HG03135 (cell line): Measurements from ENCODE around the gene AVPI1.
"Not testable (repeated sequence)": the region's sequence is repeated elsewhere in the genome, so short reads cannot be mapped to it uniquely, and the experiment has no call there.

ENCODE experiments used
- ATAC-seq: cut with Tn5 transposase; IDR thresholded peaks from one replicate; pipeline ENCODE4 v1.9.1; 2021; ENCODE audit warnings: mild to moderate bottlenecking, moderate library complexity; ENCODE audit not compliant: unreplicated experiment

Gene AVPI1

DNA sequence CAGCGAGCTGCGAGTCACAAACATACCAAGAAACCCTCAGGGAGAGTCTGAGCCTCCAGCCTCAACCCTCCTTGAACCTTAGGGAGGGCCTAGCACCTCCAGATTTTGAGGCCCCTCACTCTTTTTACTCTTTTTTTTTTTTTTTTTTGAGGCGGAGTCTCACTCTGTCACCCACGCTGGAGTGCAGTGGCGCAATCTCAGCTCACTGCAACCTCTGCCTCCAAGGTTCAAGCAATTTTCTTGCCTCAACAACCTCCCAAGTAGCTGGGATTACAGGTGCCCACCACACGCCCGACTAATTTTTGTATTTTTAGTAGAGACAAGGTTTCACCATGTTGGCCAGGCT, 2.7 kb downstream of the AVPI1 start:
- not testable (repeated sequence) for ATAC-seq

DNA sequence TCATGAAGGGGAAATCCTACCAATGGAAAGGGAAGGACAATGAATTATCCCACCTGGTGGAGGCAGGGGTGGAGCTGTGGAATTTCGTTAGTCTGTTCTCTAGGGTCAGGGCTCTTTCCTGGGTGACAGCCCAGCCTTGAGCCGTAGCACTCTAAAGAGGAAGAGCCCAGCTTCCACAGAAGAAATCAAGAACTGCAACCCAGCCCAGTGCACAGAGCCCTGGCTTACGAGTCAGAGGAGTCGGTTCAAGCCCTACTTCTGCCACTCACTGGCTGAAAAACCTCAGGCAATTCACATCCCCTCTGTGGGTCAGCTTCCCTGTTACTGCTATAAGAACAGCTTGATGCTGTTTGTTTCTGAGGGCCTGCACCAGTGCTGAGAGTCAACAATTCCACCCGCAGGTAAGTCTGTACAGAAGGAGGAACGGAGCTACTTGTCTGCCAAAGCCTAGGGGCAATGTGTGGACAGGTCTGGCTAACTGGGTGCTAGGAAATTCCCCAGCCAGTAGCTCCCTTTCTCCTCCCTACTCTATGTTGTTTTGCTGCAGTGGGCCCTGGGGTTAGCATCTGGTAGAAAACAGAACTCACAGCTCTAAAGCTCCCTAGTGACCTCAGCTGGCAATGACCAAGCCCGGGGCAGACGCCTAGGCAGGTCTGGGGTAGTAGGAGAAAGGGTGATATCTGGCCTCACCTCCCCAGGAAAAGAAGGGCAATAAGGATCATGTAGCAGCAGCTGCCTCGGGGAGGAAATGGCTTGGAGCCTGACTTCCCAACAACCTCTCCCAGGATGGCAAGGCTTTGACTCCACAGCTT, 3.3 kb downstream of the AVPI1 start:
- no peak for ATAC-seq

DNA sequence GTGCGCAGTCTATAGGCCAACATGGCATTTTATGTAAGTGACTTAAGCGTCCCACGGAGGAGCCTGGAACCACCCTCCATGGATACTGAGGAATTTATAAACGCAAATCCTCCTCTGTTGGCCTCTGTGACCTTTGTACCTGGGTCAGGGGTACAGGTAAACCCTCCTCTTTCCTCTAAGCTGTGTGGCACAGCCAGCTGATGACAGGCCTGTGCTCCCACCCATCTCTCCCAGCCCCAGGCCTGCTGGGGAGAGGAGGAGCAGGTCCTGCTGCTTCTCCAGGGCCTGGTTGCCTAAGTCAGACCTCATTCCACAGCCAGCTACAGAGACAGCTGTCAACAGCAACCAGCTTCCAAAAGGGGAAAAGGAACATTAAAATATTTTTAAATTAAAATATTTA, 5.0 kb downstream of the AVPI1 start:
- no peak for ATAC-seq

DNA sequence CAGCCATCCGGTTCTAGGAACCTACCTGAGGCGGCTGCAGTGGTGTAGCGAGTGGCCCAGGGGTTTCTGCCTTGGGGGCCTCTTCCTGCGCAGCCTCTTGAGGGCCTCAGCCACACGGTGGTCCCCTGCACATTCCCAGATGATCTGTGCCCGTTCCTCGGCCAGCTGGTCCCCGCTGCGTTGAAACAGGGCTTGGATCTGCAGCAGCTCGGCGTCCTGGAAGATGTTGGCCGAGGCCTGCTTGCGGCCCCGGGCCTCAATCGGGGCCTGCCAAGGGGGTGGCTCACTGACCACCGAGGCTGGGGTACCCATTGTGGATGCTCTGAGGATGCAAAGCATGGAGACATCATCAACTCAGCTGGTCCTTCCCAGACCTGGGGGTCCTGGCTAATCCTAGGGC, 7.4 kb downstream of the AVPI1 start:
- ATAC-seq: no peak

DNA sequence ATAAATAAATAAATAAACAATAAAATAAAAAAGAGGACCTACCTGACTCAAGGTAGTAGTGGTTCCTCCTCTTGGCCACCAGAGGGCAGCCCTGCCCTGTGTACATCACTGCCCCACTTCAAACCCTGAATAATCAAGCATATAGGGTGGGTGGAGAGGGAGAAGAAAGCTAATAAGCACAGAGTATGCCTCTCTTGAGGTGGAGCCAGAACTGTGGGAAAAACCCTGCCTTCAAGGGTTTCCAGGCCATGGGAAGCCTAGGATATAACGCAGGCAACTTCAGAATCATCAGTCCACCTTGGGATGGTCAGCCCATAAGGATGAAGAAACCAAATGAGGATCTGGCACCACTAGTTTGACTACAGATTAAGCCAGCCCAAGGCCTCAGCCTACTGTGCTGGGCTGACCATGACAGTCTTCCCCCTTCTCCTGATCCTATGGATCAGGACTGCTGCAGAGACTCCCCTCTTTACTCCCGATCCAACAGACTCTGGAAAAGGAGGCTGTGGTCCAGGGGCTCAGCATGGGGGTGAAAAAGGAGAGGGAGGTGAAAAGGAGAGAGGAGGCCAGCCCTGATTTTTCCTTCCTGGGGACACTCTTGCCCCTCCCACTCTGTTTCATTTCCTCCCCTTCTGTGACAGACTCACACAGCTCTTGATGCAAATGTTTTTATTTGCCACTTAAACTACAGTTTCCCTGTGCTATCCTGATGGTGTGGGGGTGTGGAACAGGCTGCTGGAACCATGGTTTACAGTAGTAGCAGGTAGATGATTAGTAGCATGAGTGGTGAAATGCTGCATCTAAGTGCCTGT, 10.1 kb downstream of the AVPI1 start:
- ATAC-seq: peak; percentile 57

DNA sequence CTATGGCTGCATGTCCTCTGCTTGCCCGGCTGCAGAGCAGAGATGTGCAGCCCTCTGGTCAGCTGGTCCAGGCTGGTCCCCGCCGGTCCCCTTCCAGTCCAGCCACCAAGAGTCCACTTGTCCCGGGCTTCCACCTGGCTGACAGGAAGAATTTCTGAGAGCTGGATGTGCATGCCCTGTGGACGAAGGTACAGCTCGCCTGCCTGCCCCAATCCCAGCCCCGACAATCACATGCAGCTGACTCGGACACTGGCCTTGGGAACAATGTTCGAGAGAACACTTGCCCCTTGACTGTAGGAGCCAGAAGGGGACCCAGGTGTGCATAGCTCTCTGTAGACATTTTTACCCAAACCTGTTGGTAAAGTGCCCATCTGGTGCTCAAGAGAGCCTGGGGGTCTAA, 11.8 kb downstream of the AVPI1 start:
- no peak for ATAC-seq

DNA sequence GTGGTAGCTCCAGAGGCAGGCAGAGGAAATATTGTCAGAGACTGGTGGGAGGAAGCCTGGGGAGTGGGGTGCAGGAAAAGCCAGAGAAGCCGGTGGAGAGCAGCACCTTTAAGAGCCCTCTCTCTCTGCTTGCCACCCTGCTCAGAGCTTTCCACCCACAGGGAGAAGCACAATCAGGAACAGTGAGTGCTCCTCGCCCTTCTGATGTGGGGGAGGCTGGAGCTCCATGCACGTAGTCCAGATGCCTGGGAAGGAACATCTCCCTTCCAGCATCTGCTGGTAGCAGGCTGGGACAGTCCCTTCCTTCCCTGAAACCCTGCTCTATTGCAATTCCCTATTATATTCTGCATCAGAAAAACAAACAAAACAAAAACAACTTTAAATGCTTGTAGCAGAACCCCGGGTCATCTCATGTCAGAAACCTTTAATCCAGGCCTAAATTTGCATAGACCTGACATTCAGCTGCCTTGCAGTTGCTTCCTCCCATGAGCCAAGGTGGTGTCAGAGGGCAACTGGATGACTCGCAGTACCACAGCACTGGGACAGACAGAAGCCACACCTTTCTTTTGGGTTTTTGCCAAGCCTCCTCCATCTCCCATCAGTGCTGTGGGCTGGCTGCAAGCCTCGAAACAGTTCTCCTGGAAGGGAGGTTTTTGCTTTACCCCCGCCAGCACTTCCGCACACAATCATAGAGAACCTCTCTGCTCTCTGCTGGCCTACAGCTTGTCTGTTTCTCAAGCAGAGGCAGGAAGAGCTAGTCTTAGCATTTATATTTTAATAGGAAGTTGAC, 13.1 kb downstream of the AVPI1 start:
- no peak for ATAC-seq

DNA sequence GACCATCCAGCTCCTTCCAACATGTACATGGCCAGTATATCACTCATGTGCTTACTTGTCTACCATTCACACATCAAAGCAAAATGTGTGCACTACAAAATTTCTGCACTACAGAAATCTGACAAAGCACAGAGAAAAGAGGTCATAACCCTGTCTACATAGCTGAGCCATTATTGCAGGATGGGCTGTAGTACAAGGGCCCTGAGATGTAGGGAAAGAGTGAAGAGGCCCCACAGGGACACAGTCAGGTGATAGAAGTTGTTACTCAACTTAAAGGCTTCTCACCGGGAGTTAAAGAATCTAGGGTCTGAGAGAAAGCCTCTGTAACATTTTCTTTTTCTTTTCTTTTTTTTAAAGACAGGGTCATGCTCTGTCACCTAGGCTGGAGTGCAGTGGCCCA, 17.5 kb downstream of the AVPI1 start:
- no peak for ATAC-seq

DNA sequence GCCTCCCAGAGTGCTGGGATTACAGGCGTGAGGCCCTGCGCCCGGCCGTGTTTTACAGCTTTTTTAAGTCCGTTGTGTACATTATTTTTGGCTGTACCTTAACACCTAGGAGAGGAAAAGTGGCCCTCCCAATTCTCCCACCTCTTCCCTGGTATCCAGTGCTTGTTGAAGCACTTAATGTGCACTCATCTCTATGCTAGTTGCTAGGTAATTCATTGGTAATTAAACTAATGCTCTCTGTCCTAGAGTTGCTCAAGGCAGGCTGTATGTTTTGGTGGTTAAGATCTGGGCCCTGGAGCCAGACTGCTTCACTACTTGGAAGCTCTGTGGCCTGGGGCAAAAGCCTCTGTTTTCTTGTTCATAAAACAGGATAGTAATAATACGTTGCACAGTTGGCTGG, 19.6 kb downstream of the AVPI1 start:
- ATAC-seq: no peak

DNA sequence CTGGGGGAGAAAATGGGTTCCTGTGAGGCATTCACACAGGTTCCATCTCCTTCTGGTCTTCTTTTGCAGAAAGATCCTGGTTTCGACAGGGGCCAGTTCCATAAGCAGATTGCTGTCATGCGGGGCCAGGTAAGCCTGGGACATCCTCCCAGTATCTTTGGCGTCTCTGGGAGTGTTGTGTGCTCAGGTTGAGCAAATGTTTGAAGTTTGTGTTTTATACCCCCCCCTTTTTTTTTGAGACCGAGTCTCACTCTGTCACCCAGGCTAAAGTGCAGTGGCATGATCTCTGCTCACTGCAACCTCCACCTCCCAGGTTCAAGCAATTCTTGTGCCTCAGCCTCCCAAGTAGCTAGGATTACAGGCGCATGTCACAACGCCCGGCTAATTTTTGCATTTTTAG, 20.0 kb downstream of the AVPI1 start:
- ATAC-seq: no peak

DNA sequence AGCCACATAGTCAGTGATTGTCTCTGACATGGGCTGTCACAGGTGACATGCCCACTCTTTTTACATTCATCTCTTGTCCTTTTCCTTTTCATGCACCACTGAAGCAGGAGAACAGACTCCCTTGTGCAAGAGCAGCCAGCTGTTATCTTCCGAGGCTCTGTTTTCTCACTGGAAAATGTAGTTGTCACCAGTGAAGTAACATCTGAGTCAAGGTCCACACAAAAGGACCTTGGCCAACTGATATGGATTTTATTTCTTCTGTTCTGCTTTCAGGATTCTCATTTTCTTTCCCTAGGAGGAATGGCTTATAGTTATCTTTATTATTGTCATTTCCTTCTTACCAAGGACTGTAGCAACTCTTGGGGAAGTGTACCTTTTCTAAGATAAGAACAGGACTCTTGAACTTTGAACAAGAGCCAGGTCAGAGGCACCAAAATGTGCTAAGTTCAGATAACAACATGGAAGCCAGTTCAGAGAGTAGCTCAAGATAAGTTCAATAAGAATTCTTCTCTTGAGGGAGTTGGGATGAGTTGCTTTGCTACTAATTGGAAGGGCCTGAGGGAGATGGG, 22.7 kb downstream of the AVPI1 start:
- ATAC-seq: no peak

DNA sequence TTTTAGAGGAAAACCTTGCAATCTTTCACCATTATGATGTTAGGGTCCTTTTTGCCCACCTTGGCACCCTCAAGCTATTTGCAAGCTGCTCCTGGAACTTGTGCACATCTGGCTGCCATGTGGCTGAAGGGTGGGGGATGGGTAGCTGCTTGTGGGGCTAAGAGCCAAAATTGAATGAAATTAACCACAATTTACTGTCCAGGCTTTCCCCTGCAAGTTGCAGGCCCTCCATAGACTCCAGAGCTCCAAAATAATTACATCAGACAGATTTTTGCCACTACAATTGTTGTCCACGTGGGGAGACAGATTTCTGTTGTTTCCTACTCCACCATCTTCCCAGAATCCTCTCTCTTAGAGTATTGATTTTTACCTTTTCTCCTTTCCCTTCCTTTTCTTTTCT, 27.5 kb downstream of the AVPI1 start:
- ATAC-seq: no peak

DNA sequence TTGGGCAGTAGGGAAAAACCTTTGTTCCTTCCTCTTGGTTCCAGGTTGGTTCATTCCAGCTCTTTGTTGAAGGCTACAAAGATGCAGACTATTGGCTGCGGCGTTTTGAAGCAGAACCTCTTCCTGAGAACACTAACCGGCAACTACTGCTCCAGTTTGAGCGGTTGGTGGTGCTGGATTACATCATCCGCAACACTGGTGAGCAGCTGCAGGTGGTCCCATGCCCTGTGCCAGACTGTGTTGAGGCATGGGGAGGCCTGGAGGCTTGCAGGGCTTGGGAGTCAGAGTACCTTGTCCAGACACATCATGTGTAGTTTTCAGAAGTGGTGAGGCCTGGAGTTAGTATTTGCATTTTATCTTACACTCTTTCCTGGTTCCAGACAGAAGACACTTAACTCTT, 30.3 kb downstream of the AVPI1 start:
- no peak for ATAC-seq

DNA sequence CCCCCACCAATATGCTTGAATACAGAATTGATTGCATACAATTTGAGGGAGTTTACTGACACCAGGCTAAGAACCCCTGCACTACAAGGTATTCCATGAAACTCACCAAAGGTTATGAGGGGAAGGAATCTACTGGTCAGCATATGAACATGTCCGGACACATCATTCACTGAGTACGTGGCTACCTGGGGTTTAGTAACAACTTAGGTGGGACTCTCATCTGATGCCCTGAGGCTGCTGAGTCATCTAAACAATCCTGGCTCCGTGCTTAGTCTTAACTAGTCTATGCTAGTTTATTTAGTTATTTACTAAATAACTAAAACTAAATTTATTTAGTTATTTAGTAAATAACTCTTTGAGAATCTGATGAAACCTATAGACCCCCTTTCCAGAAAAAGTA, 35.3 kb downstream of the AVPI1 start:
- no peak for ATAC-seq

DNA sequence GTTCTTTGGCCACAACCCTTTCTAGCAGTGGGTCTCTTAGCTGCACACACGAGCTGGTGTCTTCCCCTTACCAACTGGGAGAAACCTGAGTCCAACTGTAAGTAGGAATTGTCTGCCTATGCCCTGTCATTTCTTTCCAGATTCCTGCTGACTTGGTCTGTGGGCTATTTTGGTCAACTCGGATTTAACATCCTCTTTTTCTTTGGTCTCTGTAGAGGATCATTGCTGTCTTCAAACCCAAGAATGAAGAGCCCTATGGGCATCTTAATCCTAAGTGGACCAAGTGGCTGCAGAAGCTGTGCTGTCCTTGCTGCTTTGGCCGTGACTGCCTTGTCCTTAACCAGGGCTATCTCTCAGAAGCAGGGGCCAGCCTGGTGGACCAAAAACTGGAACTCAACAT, 36.3 kb downstream of the AVPI1 start:
- no peak for ATAC-seq

DNA sequence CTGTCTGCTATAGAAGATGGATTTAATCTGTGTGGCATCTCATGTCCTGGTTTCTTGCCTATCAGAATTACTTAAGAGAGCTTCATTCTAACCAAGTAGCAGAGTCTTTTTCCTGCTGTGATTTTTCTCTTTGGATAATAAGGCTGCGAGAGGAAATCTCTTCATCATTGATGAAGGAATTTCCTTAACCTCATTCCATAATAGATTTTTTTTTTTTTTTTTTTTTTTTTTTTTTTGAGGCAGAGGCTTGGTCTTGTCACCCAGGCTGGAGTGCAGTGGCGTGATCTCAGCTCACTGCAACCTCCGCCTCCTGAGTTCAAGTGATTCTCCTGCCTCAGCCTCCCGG, 37.7 kb downstream of the AVPI1 start:
- ATAC-seq: not testable (repeated sequence)

DNA sequence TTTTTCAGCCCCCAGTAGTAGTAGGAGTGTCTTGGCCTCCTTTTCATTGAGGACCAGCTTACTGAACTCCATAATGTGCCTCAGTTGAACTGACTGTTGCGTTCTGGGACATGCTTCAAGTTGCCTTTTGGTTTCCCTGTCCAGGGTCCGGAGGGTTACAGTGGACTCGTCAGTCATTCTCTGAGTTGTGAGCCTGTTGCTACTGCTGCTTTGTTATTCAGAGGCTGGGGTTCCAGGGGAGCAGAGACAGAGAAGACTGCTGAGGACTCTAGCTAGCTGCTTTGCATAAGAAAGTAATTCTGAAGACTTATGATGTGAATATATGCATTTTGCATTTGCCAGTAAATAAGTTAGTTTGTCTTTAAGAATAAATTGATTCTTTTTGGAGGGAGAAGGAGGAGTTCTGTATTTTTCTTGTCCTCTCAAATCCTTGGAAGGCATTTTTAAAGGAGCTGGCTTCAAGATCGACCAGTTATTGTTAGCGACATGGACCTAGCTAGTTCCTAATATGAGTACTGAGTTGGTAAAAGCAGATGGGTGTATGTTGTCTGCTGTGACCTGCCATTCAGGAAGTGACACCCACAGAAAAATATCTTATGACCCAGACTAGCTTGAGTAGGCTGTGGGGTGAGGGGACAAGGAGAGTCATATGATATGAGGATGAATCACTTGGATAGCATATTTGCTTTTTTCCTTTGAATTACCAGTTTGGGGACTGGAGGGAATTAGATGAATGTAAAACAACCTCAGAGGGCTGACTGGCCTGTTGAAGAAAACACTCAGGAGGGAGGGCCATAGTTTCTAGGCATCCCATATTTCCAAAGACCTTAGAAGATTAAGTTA, 38.3 kb downstream of the AVPI1 start:
- peak; percentile 79 for ATAC-seq

DNA sequence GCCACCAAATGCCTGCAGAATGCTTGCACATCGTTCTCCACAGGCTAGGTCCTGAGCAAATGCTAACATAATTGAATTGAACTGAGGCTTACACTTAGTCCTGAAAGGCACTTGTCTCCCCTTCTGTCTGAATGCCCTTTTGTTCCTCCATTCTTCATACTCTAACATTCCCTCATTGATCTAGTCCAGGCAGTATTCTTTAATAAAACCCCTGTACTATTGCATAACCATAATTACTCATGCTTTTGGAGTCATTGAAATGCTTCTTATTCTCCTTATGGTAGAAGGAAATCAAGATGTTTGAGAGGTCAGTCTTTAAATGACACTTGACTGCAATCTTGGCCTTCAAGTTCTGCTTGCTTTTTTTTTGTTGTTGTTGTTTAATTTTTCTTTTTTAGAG, 39.5 kb downstream of the AVPI1 start:
- ATAC-seq: no peak

DNA sequence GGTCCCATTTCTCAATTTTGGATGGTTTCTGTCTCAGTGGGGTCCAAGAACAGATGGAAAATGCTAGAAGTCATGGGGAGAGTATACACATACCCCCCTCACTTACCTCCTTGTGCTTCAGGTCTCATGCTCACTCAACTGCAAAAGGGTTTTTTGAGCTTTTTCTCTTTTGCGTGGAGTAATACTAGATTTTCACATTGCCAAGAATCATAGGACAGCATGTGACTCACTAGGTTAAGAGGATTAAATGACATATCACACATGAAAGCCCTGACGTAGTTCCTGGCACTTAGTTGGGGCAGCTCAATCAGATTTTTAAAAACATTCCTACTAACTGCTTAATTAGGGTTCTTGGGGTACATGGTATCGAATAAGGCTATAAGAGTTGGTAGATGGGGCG, 42.1 kb downstream of the AVPI1 start:
- no peak for ATAC-seq

DNA sequence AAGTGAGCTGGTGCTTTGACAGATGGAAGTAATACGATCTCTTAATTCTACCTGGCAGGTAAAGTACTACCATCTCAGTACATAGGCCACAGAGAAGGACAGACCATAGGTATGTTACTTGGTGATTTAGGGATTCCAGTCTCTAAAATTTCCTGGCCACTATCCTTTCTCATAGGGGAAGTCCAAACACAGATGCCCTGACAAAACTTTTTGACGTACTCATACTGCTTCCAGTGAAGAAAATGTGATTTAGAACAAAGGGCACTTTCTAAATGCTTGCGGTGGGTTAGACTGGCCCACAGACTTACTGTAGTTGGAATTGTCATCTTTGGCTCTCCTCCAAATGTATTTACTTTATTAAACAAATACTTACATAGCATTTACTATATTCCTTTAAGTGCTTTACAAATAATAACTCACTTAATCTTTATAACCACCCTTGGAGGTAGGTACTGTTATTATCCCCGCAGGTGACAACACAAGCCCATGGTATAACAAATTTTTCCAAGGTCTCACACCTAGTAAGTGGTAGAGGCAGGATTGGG, 43.5 kb downstream of the AVPI1 start:
- ATAC-seq: no peak
